ENCODE data around the gene DRC7.

DNA sequence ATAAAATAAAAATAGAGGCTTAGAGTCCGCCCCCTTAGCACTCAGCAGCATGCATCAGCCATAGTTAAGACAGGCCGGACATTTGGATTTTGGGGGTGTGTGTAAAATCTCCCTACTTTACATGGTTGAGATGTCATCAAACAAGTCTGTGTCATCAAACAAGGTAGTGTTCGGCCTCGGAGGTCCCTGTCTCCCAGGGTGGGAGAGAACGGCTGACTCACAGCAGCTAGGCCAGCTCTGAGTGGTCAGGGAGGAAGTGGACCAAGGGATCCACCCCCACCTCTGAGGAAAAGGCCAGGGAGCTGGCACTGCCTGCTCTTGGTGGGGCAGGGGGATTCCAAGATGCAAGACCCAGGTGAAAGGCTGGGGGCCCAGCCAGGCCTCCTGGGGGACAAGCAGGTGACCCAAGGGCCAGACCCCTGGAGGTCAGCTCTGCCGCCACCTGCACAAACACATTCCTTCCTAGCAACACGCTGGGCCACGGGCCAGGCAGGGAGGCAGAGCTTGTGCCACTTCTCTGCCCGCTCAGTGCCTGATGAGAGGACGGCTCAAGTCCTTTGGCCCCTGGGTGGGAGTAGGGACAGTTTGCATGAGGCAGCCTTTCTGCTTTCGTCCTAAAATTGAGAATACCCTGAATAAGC, 79.2 kb downstream of the DRC7 start:
- TF ChIP-seq POLR2AphosphoS5 (IDR thresholded peaks at IDR 0.05) (no peak), POLR2A (IDR thresholded peaks at IDR 0.05) (no peak), EP300 (IDR thresholded peaks at IDR 0.05) (no peak)
- TF ChIP-seq, protein P1, sequence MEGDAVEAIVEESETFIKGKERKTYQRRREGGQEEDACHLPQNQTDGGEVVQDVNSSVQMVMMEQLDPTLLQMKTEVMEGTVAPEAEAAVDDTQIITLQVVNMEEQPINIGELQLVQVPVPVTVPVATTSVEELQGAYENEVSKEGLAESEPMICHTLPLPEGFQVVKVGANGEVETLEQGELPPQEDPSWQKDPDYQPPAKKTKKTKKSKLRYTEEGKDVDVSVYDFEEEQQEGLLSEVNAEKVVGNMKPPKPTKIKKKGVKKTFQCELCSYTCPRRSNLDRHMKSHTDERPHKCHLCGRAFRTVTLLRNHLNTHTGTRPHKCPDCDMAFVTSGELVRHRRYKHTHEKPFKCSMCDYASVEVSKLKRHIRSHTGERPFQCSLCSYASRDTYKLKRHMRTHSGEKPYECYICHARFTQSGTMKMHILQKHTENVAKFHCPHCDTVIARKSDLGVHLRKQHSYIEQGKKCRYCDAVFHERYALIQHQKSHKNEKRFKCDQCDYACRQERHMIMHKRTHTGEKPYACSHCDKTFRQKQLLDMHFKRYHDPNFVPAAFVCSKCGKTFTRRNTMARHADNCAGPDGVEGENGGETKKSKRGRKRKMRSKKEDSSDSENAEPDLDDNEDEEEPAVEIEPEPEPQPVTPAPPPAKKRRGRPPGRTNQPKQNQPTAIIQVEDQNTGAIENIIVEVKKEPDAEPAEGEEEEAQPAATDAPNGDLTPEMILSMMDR (IDR thresholded peaks at IDR 0.05) = no peak
